Glomerular visceral epithelial cell (primary cell): ENCODE data around the gene NYAP1.
"Not testable (repeated sequence)": the region's sequence is repeated elsewhere in the genome, so short reads cannot be mapped to it uniquely, and the experiment has no call there.

ENCODE experiments used
- DNase-seq: peaks from one replicate; pipeline ENCODE4 v3.0.0-alpha.2; 2016; ENCODE audit errors: extremely low spot score

Gene NYAP1

GRCh38 chr7:100483090-100483721, 521 bp upstream of the NYAP1 start:
- DNase-seq = peak; percentile 57

DNA sequence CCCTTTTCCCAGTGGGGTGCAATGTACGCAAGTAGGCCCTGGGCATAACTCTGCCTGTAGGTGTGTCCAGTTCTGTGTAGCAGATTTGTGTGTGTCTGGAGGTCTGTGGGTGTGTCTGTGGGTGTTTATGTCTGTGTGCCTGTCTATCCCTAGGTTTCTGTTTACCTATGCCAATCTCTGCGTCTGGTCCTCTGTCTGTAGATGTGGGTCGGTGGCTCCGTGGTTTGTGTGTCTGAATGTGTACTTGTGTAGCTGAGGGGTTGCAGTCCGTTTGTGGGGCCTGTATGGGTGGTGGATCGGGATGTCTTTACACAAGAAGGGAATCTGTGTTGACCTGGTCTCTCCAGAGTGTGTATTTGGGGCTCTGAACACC, 932 bp downstream of the NYAP1 start:
- no peak for DNase-seq

- DNase-seq = no peak
These were observed 1.7 kb downstream of the NYAP1 start for GRCh38 chr7:100485471-100485876.

- no peak for DNase-seq
These were observed 2.4 kb downstream of the NYAP1 start for GRCh38 chr7:100486111-100486636.

DNA sequence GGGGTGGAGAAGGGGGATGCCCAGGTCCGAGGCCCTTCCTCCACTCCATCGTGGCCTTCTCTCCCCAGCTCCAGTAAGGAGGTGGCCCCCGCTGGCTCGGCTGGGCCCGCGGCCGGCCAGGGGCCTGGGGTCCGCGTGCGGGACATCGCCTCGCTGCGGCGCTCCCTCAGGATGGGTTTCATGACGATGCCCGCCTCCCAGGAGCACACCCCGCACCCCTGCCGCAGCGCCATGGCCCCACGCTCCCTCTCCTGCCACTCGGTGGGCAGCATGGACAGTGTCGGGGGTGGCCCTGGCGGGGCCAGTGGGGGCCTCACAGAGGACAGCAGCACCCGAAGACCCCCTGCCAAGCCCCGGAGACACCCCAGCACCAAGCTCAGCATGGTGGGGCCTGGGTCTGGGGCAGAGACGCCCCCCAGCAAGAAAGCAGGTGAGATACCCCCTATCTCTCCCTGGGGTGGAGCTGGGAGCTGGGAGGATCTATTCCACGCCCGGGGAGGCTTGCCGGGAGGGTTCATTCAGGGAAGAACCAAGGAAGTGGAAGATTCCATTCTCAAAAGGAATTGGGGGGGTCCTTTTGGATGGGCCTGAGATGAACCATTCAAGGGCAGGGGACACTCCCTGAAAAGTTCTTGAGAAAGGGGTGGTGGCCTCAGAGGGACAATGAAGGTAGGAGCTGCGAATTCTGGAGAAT, 3.2 kb downstream of the NYAP1 start:
- DNase-seq = no peak

- no peak for DNase-seq
These were observed 4.8 kb downstream of the NYAP1 start for GRCh38 chr7:100488333-100489095.

DNA sequence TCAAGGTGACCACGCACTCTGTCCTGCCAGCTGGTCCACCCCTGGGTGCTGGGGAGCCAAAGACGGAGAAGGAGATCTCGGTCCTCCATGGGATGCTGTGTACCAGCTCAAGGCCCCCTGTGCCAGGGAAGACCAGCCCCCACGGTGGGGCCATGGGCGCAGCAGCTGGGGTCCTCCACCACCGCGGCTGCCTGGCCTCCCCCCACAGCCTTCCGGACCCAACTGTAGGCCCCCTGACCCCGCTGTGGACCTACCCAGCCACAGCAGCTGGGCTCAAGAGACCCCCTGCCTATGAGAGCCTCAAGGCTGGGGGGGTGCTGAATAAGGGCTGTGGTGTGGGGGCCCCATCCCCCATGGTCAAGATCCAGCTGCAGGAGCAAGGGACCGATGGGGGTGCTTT, 5.4 kb downstream of the NYAP1 start:
- DNase-seq = no peak

DNA sequence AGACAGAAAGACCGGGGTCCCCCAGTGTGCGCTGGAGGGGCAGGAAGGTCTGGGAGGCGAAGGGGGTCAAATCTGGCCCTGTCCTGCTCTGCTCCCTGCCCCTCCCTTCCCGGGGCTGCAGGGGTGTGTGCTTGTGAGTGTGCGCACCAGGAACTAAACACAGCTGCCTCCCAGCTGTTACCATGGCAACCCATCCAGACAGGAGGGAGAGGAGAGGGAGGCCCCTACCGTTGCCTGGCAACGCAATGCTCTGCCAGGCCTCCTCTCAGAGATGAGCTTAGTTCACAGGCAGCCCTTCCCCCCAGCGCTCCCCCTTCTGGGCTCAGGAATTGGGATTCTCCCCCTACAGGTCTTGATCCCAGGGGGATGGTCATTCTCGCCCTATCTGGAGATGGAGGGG, 6.1 kb downstream of the NYAP1 start:
- DNase-seq = peak; percentile 79

- DNase-seq = no peak
These were observed 6.9 kb downstream of the NYAP1 start for GRCh38 chr7:100490483-100491191.

- DNase-seq = no peak
These were observed 7.5 kb downstream of the NYAP1 start for GRCh38 chr7:100491192-100491578.

- DNase-seq = no peak
These were observed 9.2 kb downstream of the NYAP1 start for GRCh38 chr7:100492738-100493475.

GRCh38 chr7:100493476-100494264, 9.9 kb downstream of the NYAP1 start:
- no peak for DNase-seq

DNA sequence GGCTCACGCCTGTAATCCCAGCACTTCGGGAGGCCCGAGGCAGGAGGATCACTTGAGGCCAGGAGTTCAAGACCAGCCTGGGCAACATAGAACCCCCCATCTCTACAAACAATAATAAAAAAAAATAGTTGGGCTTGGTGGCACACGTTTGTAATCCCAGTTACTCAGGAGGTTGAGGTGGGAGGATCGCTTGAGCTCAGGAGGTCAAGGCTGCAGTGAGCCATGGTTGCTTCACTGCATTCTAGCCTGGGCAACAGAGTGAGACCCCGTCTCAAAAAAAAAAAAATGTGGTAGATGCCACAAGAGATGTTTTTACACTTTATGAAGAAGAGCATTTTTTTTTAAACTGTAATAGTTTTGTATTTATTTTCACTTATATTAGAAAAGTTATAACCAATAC, 12.8 kb downstream of the NYAP1 start:
- no peak for DNase-seq

- not testable (repeated sequence) for DNase-seq
These were observed 17.0 kb downstream of the NYAP1 start for GRCh38 chr7:100500743-100501142.

GRCh38 chr7:100504031-100504430, 20.3 kb downstream of the NYAP1 start:
- not testable (repeated sequence) for DNase-seq

DNA sequence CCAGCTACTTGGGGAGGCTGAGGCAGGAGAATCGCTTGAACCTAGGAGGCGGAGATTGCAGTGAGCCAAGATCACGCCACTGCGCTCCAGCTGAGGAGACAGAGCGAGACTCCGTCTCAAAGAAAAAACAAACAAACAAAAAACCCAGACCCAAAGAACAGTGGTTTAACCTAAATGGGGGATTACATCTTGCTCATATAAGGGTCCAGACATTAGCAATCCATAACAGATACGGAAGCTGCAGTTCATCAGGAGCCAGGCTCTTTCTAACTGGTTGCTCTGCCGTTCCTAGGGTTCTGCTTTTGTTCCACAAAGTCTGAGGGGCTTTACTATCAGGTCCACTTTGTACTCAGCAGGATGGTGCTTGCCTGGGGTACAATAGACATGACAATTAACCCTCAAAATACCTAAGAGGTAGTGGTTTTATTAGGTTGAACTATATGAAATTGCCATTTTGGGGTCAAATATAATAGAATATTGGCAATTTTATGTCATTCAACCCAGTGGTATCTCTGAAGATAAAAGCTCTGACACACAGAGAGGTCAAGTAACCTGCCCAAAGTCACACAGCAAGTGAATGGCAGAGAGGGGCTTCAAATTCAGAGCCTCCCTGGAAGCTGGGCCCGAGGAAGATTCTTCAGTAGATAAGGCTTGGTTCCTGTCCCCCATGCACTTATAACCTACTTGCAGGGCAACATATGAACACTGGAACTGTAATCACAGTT, 21.3 kb downstream of the NYAP1 start:
- DNase-seq = no peak

GRCh38 chr7:100506356-100506923, 22.7 kb downstream of the NYAP1 start:
- no peak for DNase-seq

GRCh38 chr7:100509231-100509630, 25.5 kb downstream of the NYAP1 start:
- peak; percentile 67 for DNase-seq

DNA sequence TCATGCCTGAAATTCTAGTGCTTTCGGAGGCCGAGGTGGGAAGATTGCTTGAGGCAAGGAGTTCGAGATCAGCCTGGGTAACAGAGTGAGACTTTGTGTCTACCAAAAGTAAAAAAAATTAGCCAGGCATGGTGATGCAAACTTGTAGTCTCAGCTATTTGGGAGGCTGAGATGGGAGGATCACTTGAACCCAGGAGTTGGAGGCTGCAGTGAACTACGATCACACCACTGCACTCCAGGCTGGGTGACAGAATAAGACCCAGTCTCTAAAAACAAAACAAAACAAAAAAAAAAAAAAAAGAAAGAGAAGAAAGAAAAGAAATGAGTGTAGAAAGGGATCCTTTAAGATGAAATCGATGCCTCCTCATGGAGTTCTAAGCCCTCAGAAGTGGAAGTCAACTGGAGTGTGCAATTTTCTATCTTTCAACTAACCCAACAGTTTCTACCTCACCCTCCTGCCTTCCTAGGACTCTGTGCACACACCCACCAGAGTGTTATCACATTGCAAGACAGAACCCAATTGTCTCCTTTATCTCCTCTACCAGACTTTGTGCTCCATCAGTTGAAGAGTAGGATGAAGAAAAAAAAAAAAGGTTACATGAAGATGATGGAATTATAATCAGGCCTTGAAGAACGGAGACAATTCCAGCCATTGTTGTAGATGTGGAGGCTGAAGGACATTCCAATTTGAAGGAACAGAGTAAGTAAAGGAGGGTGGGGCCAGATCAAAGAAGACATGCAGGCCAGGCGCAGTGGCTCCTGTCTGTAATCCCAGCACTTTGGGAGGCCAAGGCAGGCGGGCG, 26.9 kb downstream of the NYAP1 start:
- DNase-seq = no peak
